NCI-H1694 treated with DMSO at 0.1 percent for 48 hours (cell line): ENCODE measurements around the gene PYY.
A peak's percentile ranks its signal among the peaks of the same experiment; 100 is the strongest.
"Not testable (repeated sequence)": the region's sequence is repeated elsewhere in the genome, so short reads cannot be mapped to it uniquely, and the experiment has no call there.

ENCODE experiments used
- DNase-seq: peaks from one replicate; lab custom pipeline; 2025; lab: John Stamatoyannopoulos, UW

The PYY gene

GRCh38 chr17:43953746-43954145 lies at the start of gene PYY:
Gene PYY (minus strand): TSS chr17:43953940. CDS start chr17:43953483, 457 bp downstream.
- no peak for DNase-seq

GRCh38 chr17:44002141-44002848 lies 48.6 kb upstream of the PYY start:
- DNase-seq = no peak

- no peak for DNase-seq
These were observed 47.8 kb upstream of the PYY start for GRCh38 chr17:44001461-44001920.

- DNase-seq = no peak
These were observed 47.2 kb upstream of the PYY start for GRCh38 chr17:44000871-44001460.

GRCh38 chr17:44000141-44000860 lies 46.6 kb upstream of the PYY start:
- DNase-seq = no peak

GRCh38 chr17:43999024-43999423 lies 45.3 kb upstream of the PYY start:
- DNase-seq = no peak

GRCh38 chr17:43998552-43998951 lies 44.8 kb upstream of the PYY start:
- DNase-seq = no peak

- not testable (repeated sequence) for DNase-seq
These were observed 43.4 kb upstream of the PYY start for GRCh38 chr17:43997180-43997579.

- no peak for DNase-seq
These were observed 41.4 kb upstream of the PYY start for GRCh38 chr17:43995150-43995471.

- DNase-seq = peak; percentile 42
These were observed 40.8 kb upstream of the PYY start for GRCh38 chr17:43994272-43995149.

- no peak for DNase-seq
These were observed 38.9 kb upstream of the PYY start for GRCh38 chr17:43992641-43993040.

- DNase-seq = no peak
These were observed 34.6 kb upstream of the PYY start for GRCh38 chr17:43988301-43988700.

- no peak for DNase-seq
These were observed 33.6 kb upstream of the PYY start for GRCh38 chr17:43987131-43988021.

GRCh38 chr17:43986225-43986981 lies 32.7 kb upstream of the PYY start:
- DNase-seq = no peak

GRCh38 chr17:43984521-43984920 lies 30.8 kb upstream of the PYY start:
- DNase-seq = no peak

- peak; percentile 46 for DNase-seq
These were observed 30.0 kb upstream of the PYY start for GRCh38 chr17:43983515-43984411.

GRCh38 chr17:43983196-43983514 lies 29.4 kb upstream of the PYY start:
- DNase-seq = no peak

GRCh38 chr17:43982171-43982570 lies 28.4 kb upstream of the PYY start:
- DNase-seq = no peak

- no peak for DNase-seq
These were observed 25.9 kb upstream of the PYY start for GRCh38 chr17:43979671-43980070.

- no peak for DNase-seq
These were observed 25.3 kb upstream of the PYY start for GRCh38 chr17:43979011-43979410.
